ENCODE measurements around the gene ANKMY2.
"Not testable (repeated sequence)": the region's sequence is repeated elsewhere in the genome, so short reads cannot be mapped to it uniquely, and the experiment has no call there.

The ANKMY2 gene

DNA sequence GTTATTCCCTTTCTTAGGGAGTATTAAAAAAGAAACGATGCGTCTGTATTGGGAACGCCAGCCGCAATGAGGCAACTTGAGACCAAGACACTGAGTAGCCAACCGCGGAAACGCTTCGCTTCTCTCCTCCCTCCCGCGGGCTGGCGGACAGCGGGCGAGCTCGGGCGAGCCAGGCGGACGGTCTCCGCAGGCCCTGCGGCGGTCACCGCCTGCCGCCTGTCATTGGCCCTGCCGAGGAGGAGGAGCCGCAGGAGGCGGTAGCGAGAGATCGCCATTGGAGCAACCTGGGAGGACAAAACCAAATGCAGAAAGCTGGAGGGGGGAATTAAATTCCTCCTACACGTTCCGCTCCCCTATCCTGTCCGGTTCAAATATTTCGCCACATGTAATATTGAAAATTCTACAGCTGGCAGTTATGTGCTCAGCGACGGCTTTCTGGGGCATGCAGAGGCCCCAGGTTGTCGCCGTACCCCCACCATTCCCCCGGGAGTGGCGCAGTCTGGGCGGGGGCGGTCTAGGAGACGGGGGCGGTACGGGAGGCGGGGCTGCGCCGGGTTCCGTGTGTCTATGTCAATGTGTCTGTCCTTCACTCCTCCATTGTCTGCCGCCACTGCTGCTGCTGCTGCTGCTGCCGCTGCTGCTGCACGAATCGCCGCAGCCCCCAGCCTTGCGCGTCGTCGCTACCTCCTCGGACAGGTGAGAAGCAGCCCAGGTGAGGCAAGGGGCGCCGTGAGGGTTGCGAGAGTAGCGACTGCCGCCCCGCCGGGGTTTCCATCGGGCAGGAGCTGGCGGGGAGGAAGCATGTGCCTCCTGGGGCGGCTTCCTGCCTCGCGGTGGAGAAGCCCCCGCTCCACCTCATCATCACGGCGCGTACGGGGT is at the start of gene ANKMY2, which contains the start of gene BZW2:
TSS of gene ANKMY2 (minus strand) at position 162 of the 879 bp plus-strand sequence. CDS start 181 bp downstream, outside the sequence.
TSS of gene BZW2 (plus strand) at position 589 of the 879 bp plus-strand sequence. CDS start 19,263 bp downstream, outside the sequence.
- DNase-seq (ENCODE audit: low read depth in 2 of 2): peak; percentile 80 to 88

DNA sequence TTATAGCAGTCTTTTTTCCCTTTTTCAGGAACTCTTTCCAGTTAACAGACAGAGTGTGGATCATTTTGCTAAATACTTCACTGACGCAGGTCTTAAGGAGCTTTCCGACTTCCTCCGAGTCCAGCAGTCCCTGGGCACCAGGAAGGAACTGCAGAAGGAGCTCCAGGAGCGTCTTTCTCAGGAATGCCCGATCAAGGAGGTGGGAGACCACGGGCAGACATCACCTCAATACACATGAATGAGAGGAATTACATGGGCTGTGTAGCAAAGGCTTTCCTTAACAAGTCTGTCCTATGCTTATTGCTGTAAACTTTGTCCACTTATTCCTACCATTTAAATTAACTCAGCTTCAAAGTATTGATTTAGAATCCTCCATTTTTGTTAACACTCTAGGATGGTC is 49.3 kb upstream of the ANKMY2 start:
- DNase-seq (ENCODE audit: low read depth in 2 of 2): no peak

DNA sequence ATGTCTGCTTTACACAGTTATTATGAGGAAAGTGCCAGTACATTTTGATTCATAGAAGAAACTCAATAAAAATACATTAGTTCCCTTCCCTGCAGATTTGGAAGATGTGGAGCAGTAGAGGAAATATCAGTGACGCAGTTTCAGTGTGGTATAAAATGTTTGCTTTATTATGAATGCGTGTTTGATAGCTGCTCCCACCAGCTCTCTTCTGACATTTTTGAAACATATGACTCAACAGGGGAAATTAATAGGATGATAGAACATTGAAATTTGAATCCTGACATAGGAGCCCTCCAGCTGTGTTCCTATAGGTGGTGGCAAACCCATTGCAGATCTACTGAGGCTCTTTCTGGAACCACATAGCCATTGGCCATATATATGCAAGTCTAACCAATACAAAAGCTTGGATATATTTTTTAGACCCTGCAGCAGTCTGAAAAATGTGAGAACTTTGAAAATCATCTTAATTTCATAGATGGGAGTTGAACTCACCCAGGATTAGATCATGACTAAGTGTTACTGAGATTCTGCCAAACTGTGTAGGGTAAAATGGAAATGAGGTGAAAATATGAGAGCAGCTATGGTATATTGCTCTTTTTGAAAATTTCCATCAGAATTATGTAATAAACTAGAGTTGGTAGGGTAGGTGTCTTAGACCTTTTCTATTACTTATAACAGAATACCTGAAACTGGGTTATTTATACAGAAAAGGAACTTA is 48.2 kb upstream of the ANKMY2 start:
- no peak for DNase-seq (ENCODE audit: low read depth in 2 of 2)

DNA sequence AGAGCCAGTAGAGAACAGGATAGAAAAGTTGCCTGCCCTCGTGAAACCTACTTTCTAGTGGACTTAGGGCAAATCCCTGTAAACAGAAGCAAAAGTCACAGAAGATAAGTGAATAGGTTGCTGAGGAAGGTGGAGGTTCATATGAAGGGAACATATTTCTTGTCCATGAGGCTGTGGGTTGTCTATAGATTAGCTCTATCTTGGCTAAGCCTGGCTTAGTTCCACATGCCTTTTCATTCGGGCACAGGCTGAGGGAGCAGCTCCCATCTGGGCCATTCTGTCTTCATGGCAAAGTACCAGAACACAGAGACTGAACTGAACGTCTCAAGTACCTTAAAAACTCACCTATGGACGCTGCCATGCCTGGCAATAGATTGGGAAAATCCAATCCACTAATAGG is 45.7 kb upstream of the ANKMY2 start:
- no peak for DNase-seq (ENCODE audit: low read depth in 2 of 2)

DNA sequence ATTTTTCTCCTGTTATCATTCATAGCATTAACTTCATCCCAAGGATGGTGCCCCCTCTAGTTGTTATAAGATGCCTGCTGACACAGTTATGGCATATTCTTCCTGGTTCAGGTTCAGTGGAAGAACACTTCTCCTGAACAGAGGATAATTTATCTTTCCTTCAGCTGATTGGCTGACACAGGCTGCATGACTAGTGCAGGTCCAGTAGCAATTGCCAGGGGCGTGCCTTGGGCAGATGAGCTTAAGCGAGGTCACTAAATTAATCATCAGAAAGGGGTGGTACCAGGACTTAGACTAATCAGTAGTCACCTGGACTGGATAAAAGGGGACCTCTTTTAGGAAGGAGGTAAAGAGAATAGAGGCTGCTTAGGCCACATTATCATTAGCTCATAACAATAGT is 42.7 kb upstream of the ANKMY2 start:
- DNase-seq (ENCODE audit: low read depth in 2 of 2): no peak

DNA sequence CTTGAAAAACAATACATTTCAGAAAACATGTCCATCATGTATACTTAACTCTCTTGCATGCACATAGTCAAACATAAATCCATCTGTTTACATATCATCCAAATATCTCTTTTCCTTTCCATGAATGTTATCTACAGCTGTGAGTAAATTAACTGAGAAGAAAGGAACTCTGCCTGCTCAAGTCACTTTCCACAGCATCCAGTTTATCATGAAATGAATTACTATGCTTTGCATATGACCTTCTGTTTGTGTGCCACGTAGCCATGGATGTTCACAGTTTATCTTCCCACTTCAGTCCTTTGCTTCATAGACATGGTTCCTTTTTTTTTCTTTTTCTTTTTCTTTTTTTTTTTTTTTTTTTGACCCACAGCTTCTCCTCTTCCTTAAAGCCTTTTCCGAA is 40.0 kb upstream of the ANKMY2 start:
- no peak for DNase-seq (ENCODE audit: low read depth in 2 of 2)

DNA sequence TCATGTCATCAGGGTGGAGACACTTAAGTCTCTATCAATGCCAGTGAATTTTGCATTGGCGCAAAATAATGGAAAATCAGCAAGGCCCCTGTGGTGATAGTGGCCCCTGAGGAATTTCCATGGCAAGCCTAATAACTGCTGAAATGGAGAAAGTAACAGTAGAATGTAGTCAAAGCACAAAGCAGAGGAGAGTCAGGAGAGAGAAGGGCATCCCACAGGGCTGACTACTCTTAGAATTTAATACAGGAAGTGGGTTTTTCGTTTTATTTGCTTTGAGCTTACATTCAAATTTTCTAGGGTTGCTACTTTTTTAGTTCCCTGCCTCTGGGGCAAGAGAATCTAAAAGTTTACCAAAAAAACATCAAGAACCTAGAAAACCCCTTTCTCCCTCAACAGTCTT is 39.4 kb upstream of the ANKMY2 start:
- no peak for DNase-seq (ENCODE audit: low read depth in 2 of 2)

DNA sequence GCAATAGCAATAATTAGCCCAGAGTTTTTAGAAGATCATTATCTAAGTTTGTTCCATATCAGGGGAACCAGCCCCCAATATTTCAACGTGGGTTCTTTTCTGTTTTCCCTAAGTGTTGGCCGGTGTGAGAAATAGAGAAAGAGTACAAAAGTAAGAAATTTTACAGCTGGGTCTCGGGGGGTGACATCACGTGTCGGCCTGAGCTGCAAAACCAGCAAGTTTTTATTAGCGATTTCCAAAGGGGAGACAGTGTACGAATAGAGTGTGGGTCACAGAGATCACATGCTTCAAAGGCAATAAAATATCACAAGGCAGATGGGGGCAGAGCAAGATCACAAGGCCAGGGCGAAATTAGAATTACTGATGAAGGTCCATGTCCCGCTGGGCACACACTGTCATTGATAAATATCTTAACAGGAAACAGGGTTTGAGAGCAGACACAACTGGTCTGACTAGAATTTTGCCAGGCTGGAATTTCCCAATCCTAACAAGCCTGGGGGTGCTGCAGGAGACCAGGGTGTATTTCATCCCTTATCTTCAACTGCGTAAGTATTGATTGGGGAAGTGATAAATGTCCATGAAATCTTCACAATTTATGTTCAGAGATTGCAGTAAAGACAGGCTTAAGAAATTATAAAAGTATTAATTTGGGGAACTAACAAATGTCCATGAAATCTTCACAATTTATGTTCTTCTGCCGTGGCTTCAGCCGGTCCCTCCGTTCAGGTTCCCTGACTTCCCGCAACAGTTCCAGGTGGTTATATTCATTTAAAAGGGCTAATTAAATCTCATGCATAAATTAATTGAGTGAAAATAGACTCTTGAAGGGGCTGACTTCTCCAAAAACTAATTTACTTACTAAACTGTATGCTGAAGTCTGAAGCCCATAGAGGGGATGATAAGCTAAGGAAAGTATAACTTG is 33.4 kb upstream of the ANKMY2 start:
- not testable (repeated sequence) for DNase-seq (ENCODE audit: low read depth in 2 of 2)

DNA sequence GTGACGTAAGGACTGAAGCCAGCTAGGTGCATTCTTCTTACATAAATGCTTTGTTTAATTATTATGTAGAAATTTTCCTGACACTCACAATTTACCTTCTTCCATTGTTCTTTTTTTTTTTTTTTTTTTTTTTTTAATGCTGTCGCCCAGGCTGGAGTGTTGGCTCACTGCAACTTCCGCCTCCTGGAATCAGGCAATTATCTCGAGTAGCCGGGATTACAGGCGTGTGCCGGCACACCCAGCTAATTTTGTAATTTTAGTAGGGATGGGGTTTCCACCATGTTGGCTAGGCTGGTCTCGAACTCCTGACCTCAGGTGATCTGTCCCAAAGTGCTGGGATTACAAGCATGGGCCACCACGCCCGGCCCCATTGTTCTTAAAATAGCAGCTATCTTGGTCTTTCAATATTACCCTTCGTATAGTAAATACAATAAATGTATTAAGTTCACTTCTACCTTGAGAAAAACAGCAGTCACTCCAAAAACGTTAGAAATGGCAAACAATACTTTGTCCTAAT is 32.5 kb upstream of the ANKMY2 start:
- DNase-seq (ENCODE audit: low read depth in 2 of 2): no peak

DNA sequence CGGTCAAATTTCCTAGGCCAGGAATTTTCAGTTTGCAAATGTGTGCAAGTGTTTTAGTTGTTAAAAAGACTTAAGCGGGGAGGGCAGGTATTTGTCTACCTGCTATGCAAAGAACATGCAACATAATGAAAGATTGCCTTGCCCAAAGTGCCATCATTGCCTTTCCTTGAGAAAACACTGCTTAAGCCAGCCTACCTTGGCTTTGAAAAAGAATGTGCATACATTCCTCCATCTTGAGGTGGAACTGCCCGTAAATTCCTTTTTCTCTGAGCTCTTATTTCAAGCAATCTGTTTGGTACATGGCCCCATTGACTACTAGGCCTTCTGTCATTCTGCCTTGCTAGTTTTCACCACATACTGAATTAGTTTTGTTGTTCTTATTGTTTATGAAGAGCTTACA is 29.7 kb upstream of the ANKMY2 start:
- no peak for DNase-seq (ENCODE audit: low read depth in 2 of 2)

DNA sequence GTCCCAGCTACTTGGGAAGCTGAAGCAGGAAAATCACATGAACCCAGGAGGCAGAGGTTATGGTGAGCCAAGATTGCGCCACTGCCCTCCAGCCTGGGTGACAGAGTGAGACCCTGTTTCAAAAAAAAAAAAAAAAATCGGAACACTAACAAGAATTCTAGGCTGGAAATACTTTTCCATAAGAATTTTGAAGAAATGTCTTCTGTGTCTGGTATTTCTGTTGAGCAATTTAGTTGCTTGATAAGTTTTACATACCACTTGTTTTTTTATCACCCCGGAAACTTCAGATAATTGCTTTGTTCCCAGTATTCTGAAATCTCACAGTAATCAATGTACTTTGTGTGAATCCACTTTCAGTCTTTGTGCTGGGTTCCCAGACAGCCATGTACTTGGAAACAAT is 26.3 kb upstream of the ANKMY2 start:
- no peak for DNase-seq (ENCODE audit: low read depth in 2 of 2)

DNA sequence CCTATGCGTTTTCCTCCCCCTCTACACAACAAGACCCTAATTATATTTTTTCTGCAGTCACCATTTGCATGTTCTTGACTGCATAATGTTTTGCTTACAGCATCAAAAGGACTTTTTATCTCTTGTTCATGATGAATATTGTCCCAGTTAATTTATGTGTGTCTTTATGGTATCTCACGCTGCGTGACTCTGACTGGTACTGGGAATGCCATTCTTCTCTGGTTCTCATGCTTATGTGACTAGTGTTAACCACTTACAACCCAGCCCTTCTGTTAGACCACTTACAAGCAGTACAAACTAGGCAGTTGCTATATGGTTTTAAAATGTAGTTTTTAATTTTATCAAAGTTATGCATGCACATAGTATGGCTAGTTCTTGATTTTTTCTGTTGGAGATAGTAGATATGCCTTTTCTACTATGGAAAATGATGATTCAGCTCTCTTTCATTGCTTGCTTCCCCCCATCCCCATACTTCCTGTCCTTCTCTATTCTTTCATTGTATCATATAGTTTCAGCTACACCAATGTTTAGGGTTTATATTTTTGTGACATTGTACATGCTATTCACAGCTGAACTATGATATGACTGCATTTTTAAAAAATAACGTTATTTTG is 25.3 kb upstream of the ANKMY2 start:
- DNase-seq (ENCODE audit: low read depth in 2 of 2): no peak

DNA sequence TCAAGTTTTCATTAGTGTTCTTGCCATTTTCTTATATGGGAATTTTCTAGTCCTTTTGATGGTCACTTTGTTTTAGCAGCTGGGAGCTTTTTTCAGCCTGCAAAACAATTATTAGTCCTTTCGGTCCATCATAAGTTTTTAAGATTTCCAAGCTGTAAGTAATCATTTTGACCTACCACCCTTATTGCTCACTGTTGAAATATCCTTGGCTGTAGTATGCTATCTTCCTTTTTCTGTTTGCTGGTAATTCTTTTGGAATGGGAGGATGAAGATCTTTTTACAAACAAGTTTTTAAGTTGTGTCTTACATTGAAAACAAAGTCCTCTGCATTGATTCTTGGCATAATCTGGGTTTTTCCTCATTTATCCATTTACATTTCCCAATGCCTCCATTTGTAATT is 24.5 kb upstream of the ANKMY2 start:
- no peak for DNase-seq (ENCODE audit: low read depth in 2 of 2)

DNA sequence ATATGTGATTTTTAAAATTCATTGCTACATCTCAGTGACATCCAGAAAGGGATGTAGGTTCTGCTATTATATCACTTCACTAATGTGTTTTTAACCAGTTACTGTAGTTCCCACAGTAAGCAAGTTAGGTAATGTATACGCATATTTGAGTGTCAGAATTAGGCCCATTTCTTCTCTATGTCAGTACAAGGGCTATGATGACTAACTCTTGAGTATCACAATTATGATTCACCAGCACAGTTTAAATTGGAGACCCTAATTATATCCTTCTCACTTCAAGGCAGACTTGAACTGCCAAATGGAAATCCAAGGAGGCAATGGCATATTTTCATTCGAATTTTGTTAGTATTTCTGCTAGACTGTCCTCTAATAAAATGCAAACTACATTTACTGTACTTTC is 24.0 kb upstream of the ANKMY2 start:
- DNase-seq (ENCODE audit: low read depth in 2 of 2): no peak

DNA sequence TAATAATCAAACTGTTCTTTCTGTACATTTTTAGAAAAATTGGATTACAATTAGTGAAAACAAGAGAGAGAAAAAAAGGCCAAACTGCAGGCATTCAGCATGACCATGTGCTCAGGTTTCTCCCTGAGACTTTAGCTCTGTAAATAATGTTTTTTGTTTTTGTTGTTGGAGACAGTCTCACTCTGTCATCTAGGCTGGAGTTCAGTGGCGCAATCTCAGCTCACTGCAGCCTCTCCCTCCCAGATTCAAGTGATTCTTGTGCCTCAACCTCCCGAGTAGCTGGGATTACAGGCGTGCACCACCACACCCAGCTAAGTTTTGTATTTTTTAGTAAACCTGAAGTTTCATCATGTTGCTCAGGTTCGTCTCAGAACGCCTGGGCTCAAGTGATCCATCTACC is 23.4 kb upstream of the ANKMY2 start:
- DNase-seq (ENCODE audit: low read depth in 2 of 2): no peak

DNA sequence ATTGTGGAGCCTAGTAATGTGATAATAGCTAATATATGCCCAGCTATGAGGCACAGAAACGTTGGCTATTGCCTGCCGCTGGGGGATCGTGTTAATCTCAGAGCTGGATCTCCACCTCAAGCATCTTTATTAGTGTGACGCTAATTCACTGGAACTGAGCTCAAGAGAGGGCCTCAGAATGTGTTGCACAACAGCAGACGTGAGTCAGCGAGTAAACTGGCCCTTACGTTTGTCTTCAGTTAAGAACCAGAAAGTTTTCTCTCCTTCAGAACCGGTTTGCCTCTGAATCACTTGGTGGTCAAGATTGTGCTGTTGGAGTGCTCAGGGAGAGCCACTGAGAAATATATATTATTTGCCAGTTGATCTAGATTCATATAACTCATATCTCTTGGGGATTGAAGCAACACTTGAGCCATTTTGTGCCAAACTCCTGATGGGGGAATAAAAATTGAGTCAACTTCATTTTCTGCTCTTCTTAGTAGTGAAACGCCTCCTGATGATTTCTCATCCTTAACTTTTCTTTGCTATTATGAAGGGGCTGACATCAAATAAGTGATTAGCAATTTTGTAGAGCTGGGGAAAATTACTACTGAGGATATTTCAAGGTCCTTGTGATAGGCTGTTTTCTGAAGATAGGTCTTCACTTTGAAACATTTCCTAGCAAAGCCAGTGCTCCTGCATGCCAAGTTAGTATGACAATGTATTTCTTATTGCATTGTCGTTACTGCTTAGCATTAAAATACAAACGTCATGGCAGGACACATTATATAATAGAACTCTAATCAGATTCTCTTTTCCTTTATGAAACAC is 22.7 kb upstream of the ANKMY2 start:
- no peak for DNase-seq (ENCODE audit: low read depth in 2 of 2)

DNA sequence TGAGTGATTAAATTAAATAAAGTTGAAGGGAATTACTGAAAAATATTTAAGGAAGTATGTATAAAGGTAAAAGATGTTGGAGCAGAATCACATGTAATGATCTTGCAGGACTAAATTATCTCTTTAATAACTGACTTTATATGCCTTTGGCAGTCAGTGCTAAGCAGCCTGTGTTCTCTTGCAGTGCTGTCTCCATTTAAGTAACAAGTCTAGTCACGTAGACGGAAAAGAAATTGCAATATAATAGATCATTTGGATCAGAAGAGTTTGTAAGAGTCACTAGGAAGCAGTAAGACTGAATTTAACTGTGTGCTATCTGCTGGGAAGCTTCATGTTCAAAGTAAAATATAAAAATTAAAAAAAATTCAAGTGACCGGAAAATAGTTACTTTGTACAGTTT is 21.8 kb upstream of the ANKMY2 start:
- DNase-seq (ENCODE audit: low read depth in 2 of 2): no peak

DNA sequence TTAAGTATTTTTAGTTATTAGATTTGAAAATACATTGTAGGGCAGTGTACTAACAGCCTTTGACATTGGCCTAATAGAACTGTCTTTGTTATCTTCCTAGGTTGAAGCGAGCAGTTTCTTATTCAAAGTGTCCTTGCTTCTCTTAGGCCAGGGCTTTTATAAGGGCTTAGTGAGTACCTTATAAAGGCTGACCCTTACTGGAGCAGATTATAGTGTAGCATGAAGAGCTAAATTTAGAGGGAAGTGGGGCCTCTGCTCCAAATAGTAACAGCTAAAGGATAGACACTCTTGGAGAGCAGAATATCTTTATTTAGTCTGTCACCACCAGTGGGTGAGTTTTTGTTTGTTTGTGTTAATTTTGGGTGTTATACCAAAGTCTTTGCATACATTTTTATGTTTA is 16.4 kb upstream of the ANKMY2 start:
- DNase-seq (ENCODE audit: low read depth in 2 of 2): no peak

DNA sequence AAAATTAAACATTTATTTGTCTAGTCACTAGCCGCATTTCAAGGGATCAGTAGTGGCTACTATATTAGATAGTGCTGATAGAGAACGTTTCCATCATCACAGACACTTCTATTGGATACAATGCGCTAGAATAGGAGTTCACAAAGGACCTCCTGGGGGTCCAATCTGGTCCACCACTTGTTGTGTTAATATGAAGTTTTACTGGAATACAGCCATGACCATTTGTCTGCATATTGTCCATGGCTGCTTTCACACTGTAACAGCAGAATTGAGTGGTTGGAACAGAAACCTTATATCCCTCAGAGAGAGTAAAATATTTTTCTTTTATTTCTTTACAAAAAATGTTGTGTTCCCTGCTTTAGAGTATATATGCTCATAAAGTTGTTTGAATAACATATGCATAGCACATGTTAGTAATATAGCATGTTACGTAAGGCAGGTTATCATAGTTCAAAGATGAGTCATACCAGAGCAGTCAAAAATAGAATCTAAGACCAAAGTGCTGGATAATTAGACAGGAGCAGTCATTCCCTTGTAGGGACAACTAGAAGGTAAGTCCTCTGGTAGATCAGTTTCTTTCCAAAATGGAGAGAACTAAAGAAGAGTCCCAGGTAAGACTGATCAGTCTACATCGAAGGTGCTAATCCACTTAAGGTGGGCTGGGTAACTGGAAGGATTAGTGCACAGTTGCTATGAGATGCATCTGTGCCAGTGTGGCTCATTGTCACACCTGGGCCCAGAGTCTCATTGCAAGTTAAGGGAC is 15.3 kb upstream of the ANKMY2 start:
- DNase-seq (ENCODE audit: low read depth in 2 of 2): no peak
